Calu3 (cell line): ENCODE results near the gene NT5C. TPM values are rescaled to one million over a fixed set of nuclear protein-coding genes. Genes with fewer than 3 reads are reported as not detected.
A peak's percentile ranks its signal among the peaks of the same experiment; 100 is the strongest.

ENCODE experiments used
- BruUV-seq: library from RNA; stranded (reverse); fragments of 400-500 nt; replicated peaks from 2 replicates; lab custom pipeline; 2021; lab: Mats Ljungman, UMichigan
- CTCF ChIA-PET: fragments of 300-600 bp; sonication (Branson Sonifier 250); formaldehyde crosslinking; loops from one replicate; lab custom pipeline; 2022; ENCODE audit warnings: antibody characterized with exemption; lab: Charles Lee
- DNase-seq: peaks from one replicate; pipeline ENCODE4 v3.0.0; 2022
- H3K27ac Mint-ChIP-seq: one replicate; pipeline ENCODE4 v1.8.0; 2022; ENCODE audit warnings: mixed read lengths; ENCODE audit not compliant: unreplicated experiment
- H3K27me3 Mint-ChIP-seq: one replicate; pipeline ENCODE4 v1.8.0; 2022; ENCODE audit warnings: mixed read lengths; ENCODE audit not compliant: unreplicated experiment
- H3K36me3 Mint-ChIP-seq: one replicate; pipeline ENCODE4 v1.8.0; 2022; ENCODE audit warnings: mild to moderate bottlenecking, moderate library complexity, mixed read lengths; ENCODE audit not compliant: insufficient read depth, unreplicated experiment
- H3K4me1 Mint-ChIP-seq: one replicate; pipeline ENCODE4 v1.8.0; 2022; ENCODE audit warnings: mild to moderate bottlenecking, low read depth, mixed read lengths; ENCODE audit not compliant: unreplicated experiment
- H3K4me3 Mint-ChIP-seq: one replicate; pipeline ENCODE4 v1.8.0; 2022; ENCODE audit warnings: mild to moderate bottlenecking, low read depth, moderate library complexity, mixed read lengths; ENCODE audit not compliant: unreplicated experiment
- H3K9me3 Mint-ChIP-seq: one replicate; pipeline ENCODE4 v1.8.0; 2022; ENCODE audit warnings: low read depth, mixed read lengths; ENCODE audit not compliant: unreplicated experiment
- intact Hi-C: fragments of 100-400 bp; cut with micrococcal nuclease; formaldehyde crosslinking; loops from one replicate; pipeline ENCODE4 v1.10.0; 2022; ENCODE audit not compliant: unreplicated experiment
- total RNA-seq: library from RNA; stranded (reverse); gene quantifications from 2 replicates; pipeline ENCODE4 v1.2.3, GENCODE V29; 2022
- TF ChIP-seq, protein P1 (sequence below): fragments of 200-600 bp; IDR thresholded peaks from one replicate; pipeline ENCODE4 v1.8.0; 2022; ENCODE audit warnings: antibody characterized with exemption; ENCODE audit not compliant: unreplicated experiment

Gene NT5C
- total RNA-seq, 1 experiment from 2014 or later = 56.6 TPM

DNA sequence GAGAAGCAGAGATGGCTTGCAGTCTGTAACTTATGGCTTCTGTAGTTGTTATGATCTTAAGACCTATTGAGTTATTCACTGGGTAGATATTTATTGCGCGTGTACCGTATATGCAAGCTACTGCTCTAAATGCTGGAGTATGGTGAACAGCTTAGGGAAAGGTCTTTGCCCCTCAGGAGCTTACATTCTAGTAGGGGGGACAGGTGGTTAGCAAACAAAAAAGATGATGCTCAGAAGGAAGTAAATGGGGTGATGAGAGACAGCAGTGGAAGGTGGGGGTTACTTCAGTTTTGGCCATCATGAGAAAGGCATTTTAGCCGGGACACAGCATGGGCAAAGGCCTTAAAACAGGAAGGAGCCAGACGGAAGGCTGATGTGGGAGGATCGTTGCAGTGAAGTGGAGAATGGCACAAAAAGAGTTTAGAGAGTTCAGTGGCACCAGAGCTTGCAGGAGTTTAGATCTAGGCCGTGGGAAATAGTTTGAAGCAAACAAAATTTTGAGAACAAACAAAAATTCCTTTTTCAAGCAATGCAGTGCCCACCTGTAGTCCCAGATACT is 19.7 kb downstream of the NT5C start:
- no peak for DNase-seq
- intact Hi-C loops = loop anchor here (5.0 kb wide), 2 partner anchors 60 to 300 kb away; no protein-coding TSS in a partner anchor
- Mint-ChIP-seq H3K4me1 (peaks cover 22% of the 10 kb centered on the region), H3K27ac (peak overlapping the region; percentile 23), H3K36me3 (peaks cover 78% of the 10 kb centered on the region), H3K4me3 (peak overlapping the region; percentile 85), H3K27me3 (no peaks in the 10 kb centered on the region), H3K9me3 (no peaks in the 10 kb centered on the region)
- CTCF ChIA-PET = interaction anchor here (0.6 to 1.6 kb wide), 5 partner anchors 19 to 196 kb away, joined by 3 to 8 read pairs (median 4); partner anchors contain the start of gene NT5C
- TSS peak; percentile 17 for BruUV-seq
- TF ChIP-seq, protein P1, sequence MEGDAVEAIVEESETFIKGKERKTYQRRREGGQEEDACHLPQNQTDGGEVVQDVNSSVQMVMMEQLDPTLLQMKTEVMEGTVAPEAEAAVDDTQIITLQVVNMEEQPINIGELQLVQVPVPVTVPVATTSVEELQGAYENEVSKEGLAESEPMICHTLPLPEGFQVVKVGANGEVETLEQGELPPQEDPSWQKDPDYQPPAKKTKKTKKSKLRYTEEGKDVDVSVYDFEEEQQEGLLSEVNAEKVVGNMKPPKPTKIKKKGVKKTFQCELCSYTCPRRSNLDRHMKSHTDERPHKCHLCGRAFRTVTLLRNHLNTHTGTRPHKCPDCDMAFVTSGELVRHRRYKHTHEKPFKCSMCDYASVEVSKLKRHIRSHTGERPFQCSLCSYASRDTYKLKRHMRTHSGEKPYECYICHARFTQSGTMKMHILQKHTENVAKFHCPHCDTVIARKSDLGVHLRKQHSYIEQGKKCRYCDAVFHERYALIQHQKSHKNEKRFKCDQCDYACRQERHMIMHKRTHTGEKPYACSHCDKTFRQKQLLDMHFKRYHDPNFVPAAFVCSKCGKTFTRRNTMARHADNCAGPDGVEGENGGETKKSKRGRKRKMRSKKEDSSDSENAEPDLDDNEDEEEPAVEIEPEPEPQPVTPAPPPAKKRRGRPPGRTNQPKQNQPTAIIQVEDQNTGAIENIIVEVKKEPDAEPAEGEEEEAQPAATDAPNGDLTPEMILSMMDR = no peak

DNA sequence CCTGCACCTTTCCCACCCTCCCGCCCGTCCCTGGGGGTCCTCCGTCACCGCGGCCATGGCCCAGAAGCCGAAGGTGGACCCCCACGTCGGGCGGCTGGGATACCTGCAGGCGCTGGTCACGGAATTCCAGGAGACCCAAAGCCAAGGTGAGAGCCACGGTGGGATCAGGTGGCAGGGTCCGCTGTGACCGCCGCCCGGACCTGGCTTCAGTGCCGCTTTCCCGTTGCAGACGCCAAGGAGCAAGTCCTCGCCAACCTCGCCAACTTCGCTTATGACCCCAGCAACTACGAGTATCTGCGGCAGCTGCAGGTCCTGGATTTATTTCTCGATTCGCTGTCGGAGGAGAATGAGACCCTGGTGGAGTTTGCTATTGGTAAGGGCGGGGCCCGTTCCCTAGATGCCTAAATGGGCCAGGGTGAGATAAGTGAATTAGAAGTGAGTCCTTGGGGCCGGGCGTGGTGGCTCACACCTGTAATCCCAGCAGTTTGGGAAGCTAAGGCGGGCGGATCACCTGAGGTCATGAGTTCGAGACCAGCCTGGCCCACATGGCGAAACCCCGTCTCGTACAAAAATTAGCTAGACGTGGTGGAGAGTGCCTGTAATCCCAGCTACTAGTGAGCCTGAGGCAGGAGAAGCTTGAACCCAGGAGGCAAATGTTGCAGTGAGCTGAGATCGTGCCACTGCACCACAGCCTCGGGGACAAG is 21.2 kb downstream of the NT5C start:
- TF ChIP-seq, protein P1 = no peak
- H3K4me3 Mint-ChIP-seq = peak overlapping the region; percentile 85
- BruUV-seq = no TSS peak
- peaks cover 92% of the 10 kb centered on the region for H3K36me3 Mint-ChIP-seq
- H3K27ac Mint-ChIP-seq = peak overlapping the region; percentile 94
- H3K4me1 Mint-ChIP-seq = peaks cover 31% of the 10 kb centered on the region
- CTCF ChIA-PET = interaction anchor here (0.6 to 1.6 kb wide), 9 partner anchors 20 to 102 kb away, joined by 3 to 8 read pairs (median 3); partner anchors contain the start of genes MRPL58 and NT5C
- H3K9me3 Mint-ChIP-seq = no peaks in the 10 kb centered on the region
- intact Hi-C loops = loop anchor here (5.0 kb wide), 2 partner anchors 62 to 302 kb away; no protein-coding TSS in a partner anchor
- no peaks in the 10 kb centered on the region for H3K27me3 Mint-ChIP-seq
- DNase-seq = peak; percentile 46

DNA sequence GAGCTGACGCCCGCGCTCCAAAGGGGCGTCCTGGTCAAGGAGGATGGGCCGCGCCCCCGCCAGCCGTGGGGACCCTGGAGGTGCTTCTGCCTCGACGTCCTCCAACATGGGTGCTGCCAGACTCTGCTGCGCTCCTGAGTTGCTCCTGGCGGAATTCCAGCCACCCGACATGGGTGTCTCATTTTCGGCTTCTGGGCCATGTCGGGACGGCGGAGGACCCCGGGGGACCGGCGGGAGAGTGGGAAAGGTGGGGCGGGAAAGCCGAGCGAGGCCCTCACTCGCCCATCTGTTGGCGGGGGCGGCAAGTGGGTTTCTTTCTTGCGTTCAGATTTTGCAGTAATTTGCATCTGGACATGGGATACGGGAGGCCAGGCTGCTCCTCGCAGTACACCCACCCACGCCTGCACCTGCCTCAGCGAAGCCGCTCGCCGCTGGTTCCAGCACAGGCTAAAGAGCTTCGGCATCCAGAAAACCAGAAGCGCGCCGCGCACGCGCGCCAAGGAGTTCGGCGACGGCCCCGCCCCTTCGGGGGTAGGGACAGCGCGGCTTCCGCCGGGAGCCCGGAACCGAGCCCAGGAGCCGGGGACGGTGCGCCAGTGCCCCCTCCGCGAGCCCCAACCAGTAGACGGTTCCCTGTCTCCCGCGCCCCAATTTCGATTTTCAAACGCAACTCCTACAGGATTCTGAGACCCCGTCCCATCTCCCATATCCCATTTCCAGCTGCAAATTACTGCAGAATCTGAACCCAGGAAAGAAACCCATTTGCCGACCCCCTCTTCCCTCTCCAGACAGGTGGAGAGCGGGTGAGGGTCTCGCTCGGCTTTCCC is 21.9 kb downstream of the NT5C start, which contains the start of gene ARMC7:
TSS of gene ARMC7 (plus strand) at position 563 of the 827 bp plus-strand sequence. CDS start 320 bp downstream, outside the sequence.
- CTCF ChIA-PET = interaction anchor here (0.6 to 1.5 kb wide), 9 partner anchors 11 to 241 kb away, joined by 3 to 6 read pairs (median 4); partner anchors contain the start of gene MRPL58
- Mint-ChIP-seq H3K36me3 (peaks cover 96% of the 10 kb centered on the region), H3K4me1 (peaks cover 33% of the 10 kb centered on the region), H3K27me3 (no peaks in the 10 kb centered on the region), H3K4me3 (peak within 1 kb of the TSS; percentile 85), H3K27ac (peak within 1 kb of the TSS; percentile 94), H3K9me3 (no peaks in the 10 kb centered on the region)
- intact Hi-C loops = loop anchor here (5.0 kb wide), 2 partner anchors 63 to 303 kb away; no protein-coding TSS in a partner anchor
- TSS peak; percentile 84 for BruUV-seq
- DNase-seq = peak; percentile 95
- TF ChIP-seq, protein P1 = no peak

DNA sequence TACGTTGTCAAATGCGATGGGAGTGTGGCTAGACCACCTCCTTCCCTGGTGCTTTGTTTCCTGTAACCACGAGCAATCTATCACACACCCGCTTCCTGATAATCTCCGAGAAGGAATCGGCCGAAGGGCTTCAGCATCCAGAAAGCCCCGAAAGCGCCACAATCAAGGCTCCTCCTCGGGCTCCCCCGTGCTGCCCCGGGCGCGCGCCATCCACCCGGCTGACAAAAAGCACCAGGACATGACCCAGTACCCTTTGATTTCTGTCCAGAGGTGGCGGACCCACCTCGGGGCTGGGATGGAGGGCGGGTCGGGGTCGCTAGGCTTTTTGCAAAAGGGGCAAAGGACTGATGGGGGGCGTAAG is 22.5 kb downstream of the NT5C start:
- CTCF ChIA-PET = interaction anchor here (0.6 to 1.3 kb wide), 7 partner anchors 12 to 241 kb away, joined by 3 to 6 read pairs (median 4); partner anchors contain the start of gene MRPL58
- Mint-ChIP-seq H3K27me3 (no peaks in the 10 kb centered on the region), H3K9me3 (no peaks in the 10 kb centered on the region), H3K27ac (peak overlapping the region; percentile 55), H3K4me3 (peak overlapping the region; percentile 85), H3K36me3 (peaks cover 96% of the 10 kb centered on the region), H3K4me1 (peaks cover 29% of the 10 kb centered on the region)
- intact Hi-C loops = no loop called here
- DNase-seq = peak; percentile 22
- TF ChIP-seq, protein P1 = no peak
- BruUV-seq = no TSS peak
